ENCODE results near the gene REEP6. TPM values are rescaled to one million over a fixed set of nuclear protein-coding genes. Genes with fewer than 3 reads are reported as not detected.

The REEP6 gene
- total RNA-seq, 1 donor from 2014 or later = 21.5 TPM

GRCh38 chr19:1522061-1522460, 31.1 kb downstream of the REEP6 start:
- Mint-ChIP-seq H3K4me1 (ENCODE audit: low read depth, unreplicated experiment) (peaks cover 3% of the 10 kb centered on the region), H3K27me3 (ENCODE audit: unreplicated experiment) (peaks cover 22% of the 10 kb centered on the region), H3K9me3 (ENCODE audit: unreplicated experiment) (peaks cover 16% of the 10 kb centered on the region), H3K27ac (ENCODE audit: unreplicated experiment) (no peak overlapping the region), H3K36me3 (ENCODE audit: unreplicated experiment) (peaks cover 7% of the 10 kb centered on the region), H3K4me3 (ENCODE audit: unreplicated experiment) (no peak overlapping the region)
- DNase-seq = no peak
- TF ChIP-seq CTCF (IDR thresholded peaks at IDR 0.05; ENCODE audit: partially characterized antibody, unreplicated experiment) = no peak

- Mint-ChIP-seq H3K4me3 (ENCODE audit: unreplicated experiment) (no peak overlapping the region), H3K9me3 (ENCODE audit: unreplicated experiment) (peaks cover 18% of the 10 kb centered on the region), H3K27me3 (ENCODE audit: unreplicated experiment) (peaks cover 24% of the 10 kb centered on the region), H3K27ac (ENCODE audit: unreplicated experiment) (no peak overlapping the region), H3K36me3 (ENCODE audit: unreplicated experiment) (peaks cover 7% of the 10 kb centered on the region), H3K4me1 (ENCODE audit: low read depth, unreplicated experiment) (peaks cover 3% of the 10 kb centered on the region)
- TF ChIP-seq CTCF (IDR thresholded peaks at IDR 0.05; ENCODE audit: partially characterized antibody, unreplicated experiment) = no peak
- no peak for DNase-seq
Observed at GRCh38 chr19:1522838-1523237, 31.9 kb downstream of the REEP6 start.

GRCh38 chr19:1523412-1524286, 32.7 kb downstream of the REEP6 start, which contains the start of gene PLK5:
TSS of gene PLK5 (plus strand) at chr19:1524077. CDS start at chr19:1526997, 2,920 bp downstream.
- TF ChIP-seq CTCF (IDR thresholded peaks at IDR 0.05; ENCODE audit: partially characterized antibody, unreplicated experiment) = no peak
- DNase-seq = peak; percentile 56
- Mint-ChIP-seq H3K36me3 (ENCODE audit: unreplicated experiment) (peaks cover 7% of the 10 kb centered on the region), H3K4me3 (ENCODE audit: unreplicated experiment) (peak within 1 kb of the TSS; percentile 92), H3K4me1 (ENCODE audit: low read depth, unreplicated experiment) (peaks cover 3% of the 10 kb centered on the region), H3K27me3 (ENCODE audit: unreplicated experiment) (peaks cover 21% of the 10 kb centered on the region), H3K27ac (ENCODE audit: unreplicated experiment) (peak within 1 kb of the TSS; percentile 41), H3K9me3 (ENCODE audit: unreplicated experiment) (peaks cover 12% of the 10 kb centered on the region)

- peak overlapping the region; percentile 92 for H3K4me3 Mint-ChIP-seq (ENCODE audit: unreplicated experiment)
- peaks cover 21% of the 10 kb centered on the region for H3K27me3 Mint-ChIP-seq (ENCODE audit: unreplicated experiment)
- peaks cover 7% of the 10 kb centered on the region for H3K36me3 Mint-ChIP-seq (ENCODE audit: unreplicated experiment)
- no peak for TF ChIP-seq CTCF (IDR thresholded peaks at IDR 0.05; ENCODE audit: partially characterized antibody, unreplicated experiment)
- H3K27ac Mint-ChIP-seq (ENCODE audit: unreplicated experiment) = peak overlapping the region; percentile 41
- no peak for DNase-seq
- H3K4me1 Mint-ChIP-seq (ENCODE audit: low read depth, unreplicated experiment) = peaks cover 3% of the 10 kb centered on the region
- peaks cover 12% of the 10 kb centered on the region for H3K9me3 Mint-ChIP-seq (ENCODE audit: unreplicated experiment)
Observed at GRCh38 chr19:1524287-1524971, 33.4 kb downstream of the REEP6 start.

- no peak for DNase-seq
- TF ChIP-seq CTCF (IDR thresholded peaks at IDR 0.05; ENCODE audit: partially characterized antibody, unreplicated experiment) = no peak
- peaks cover 12% of the 10 kb centered on the region for H3K9me3 Mint-ChIP-seq (ENCODE audit: unreplicated experiment)
- peaks cover 7% of the 10 kb centered on the region for H3K36me3 Mint-ChIP-seq (ENCODE audit: unreplicated experiment)
- H3K27me3 Mint-ChIP-seq (ENCODE audit: unreplicated experiment) = peaks cover 20% of the 10 kb centered on the region
- H3K27ac Mint-ChIP-seq (ENCODE audit: unreplicated experiment) = no peak overlapping the region
- peaks cover 3% of the 10 kb centered on the region for H3K4me1 Mint-ChIP-seq (ENCODE audit: low read depth, unreplicated experiment)
- H3K4me3 Mint-ChIP-seq (ENCODE audit: unreplicated experiment) = peak overlapping the region; percentile 92
Observed at GRCh38 chr19:1524972-1525325, 34.0 kb downstream of the REEP6 start.

Data from glutamatergic neuron (in vitro differentiated cells).